Neural cell (in vitro differentiated cells): ENCODE results near the gene DPH3. TPM values are rescaled to one million over a fixed set of nuclear protein-coding genes. Genes with fewer than 3 reads are reported as not detected.

Experiments used
- H2AFZ ChIP-seq: fragments of 200-600, 300-800 bp; sonication (generic), shearing (Covaris generic); 2 replicates; pipeline ENCODE4 v1.6.0; 2014; ENCODE audit warnings: low read depth, mild to moderate bottlenecking, antibody characterized with exemption, low read length, moderate library complexity
- H3F3A ChIP-seq: fragments of 200-600 bp; shearing (Covaris generic); 2 replicates; pipeline ENCODE4 v1.6.1; 2016; ENCODE audit warnings: mild to moderate bottlenecking, moderate library complexity, mixed read lengths, antibody characterized with exemption, low read length; ENCODE audit not compliant: insufficient read depth, poor library complexity, severe bottlenecking
- H3K27ac ChIP-seq: fragments of 200-600, 300-800 bp; sonication (generic), shearing (Covaris generic); 2 replicates; pipeline ENCODE4 v1.5.1; 2014; ENCODE audit warnings: mild to moderate bottlenecking, low read length, moderate library complexity
- H3K27me3 ChIP-seq: fragments of 300-800, 200-600 bp; sonication (generic), shearing (Covaris generic); 2 replicates; pipeline ENCODE4 v1.6.0; 2014; ENCODE audit warnings: mild to moderate bottlenecking, low read depth, low read length, moderate library complexity; ENCODE audit not compliant: insufficient read depth
- H3K36me3 ChIP-seq: fragments of 300-800, 200-600 bp; sonication (generic), shearing (Covaris generic); 2 replicates; pipeline ENCODE4 v1.5.1; 2014; ENCODE audit warnings: mild to moderate bottlenecking, antibody characterized with exemption, low read length, moderate library complexity; ENCODE audit not compliant: insufficient read depth
- H3K4me2 ChIP-seq: fragments of 300-800, 200-600 bp; sonication (generic), shearing (Covaris generic); 2 replicates; pipeline ENCODE4 v1.6.0; 2014; ENCODE audit warnings: mild to moderate bottlenecking, low read length
- H3K4me3 ChIP-seq: fragments of 300-800, 200-600 bp; sonication (generic), shearing (Covaris generic); 2 replicates; pipeline ENCODE4 v1.5.1; 2014; ENCODE audit warnings: mild to moderate bottlenecking, low read length, moderate library complexity
- H3K79me2 ChIP-seq: fragments of 200-600 bp; shearing (Covaris generic); replicated peaks from 2 replicates; pipeline ENCODE4 v1.6.0; 2014; ENCODE audit warnings: mild to moderate bottlenecking, low read length, moderate library complexity; ENCODE audit not compliant: insufficient read depth
- H3K9ac ChIP-seq: fragments of 300-800, 200-600 bp; sonication (generic), shearing (Covaris generic); 2 replicates; pipeline ENCODE4 v1.6.1; 2016; ENCODE audit warnings: mild to moderate bottlenecking, low read length, mixed read lengths
- H3K9me2 ChIP-seq: fragments of 200-600 bp; shearing (Covaris generic); 2 replicates; pipeline ENCODE4 v1.6.1; 2016; ENCODE audit warnings: mild to moderate bottlenecking, low read length, mixed read lengths; ENCODE audit not compliant: insufficient read depth
- H3K9me3 ChIP-seq: fragments of 200-600, 300-800 bp; sonication (generic), shearing (Covaris generic); 2 replicates; pipeline ENCODE4 v1.6.1; 2016; ENCODE audit warnings: mild to moderate bottlenecking, mixed run types, low read length, moderate library complexity, mixed read lengths
- H4K20me1 ChIP-seq: fragments of 200-600 bp; shearing (Covaris generic); 2 replicates; pipeline ENCODE4 v1.6.1; 2016; ENCODE audit warnings: mild to moderate bottlenecking, mixed run types; ENCODE audit not compliant: insufficient read depth
- EP300 ChIP-seq: fragments of 450-650 bp; conservative IDR thresholded peaks from 2 replicates; pipeline ENCODE4 v1.6.1; 2014; ENCODE audit warnings: antibody characterized with exemption, mild to moderate bottlenecking, moderate library complexity; ENCODE audit not compliant: poor library complexity, severe bottlenecking
- EZH2 ChIP-seq: fragments of 200-600, 300-800 bp; shearing (Covaris generic), sonication (generic); IDR thresholded peaks from 2 replicates; pipeline ENCODE4 v1.6.1; 2014; ENCODE audit warnings: antibody characterized with exemption, low read length, borderline replicate concordance, mild to moderate bottlenecking; ENCODE audit not compliant: insufficient read depth, poor library complexity, severe bottlenecking
- MXI1 ChIP-seq: fragments of 450-650 bp; conservative IDR thresholded peaks from 2 replicates; pipeline ENCODE4 v1.6.1; 2014; ENCODE audit warnings: antibody characterized with exemption, mild to moderate bottlenecking; ENCODE audit not compliant: poor library complexity, severe bottlenecking
- POLR2AphosphoS5 ChIP-seq: IDR thresholded peaks from 2 replicates; pipeline ENCODE4 v1.6.1; 2012
- RAD21 ChIP-seq: fragments of 450-650 bp; conservative IDR thresholded peaks from 2 replicates; pipeline ENCODE4 v1.6.1; 2014; ENCODE audit warnings: antibody characterized with exemption, mild to moderate bottlenecking, moderate library complexity
- REST ChIP-seq: IDR thresholded peaks from 2 replicates; pipeline ENCODE4 v1.6.1; 2012; ENCODE audit warnings: borderline replicate concordance
- SMC3 ChIP-seq: fragments of 450-650 bp; conservative IDR thresholded peaks from 2 replicates; pipeline ENCODE4 v1.6.1; 2014; ENCODE audit warnings: antibody characterized with exemption, mild to moderate bottlenecking, moderate library complexity; ENCODE audit not compliant: poor library complexity
- TAF1 ChIP-seq: IDR thresholded peaks from 2 replicates; pipeline ENCODE4 v1.6.1; 2012; ENCODE audit warnings: low read depth
- polyA plus RNA-seq: library from polyadenylated mRNA; depleted of rRNA; stranded (reverse); fragments of >200 nt; gene quantifications from 2 replicates; pipeline ENCODE4 v1.2.3, GENCODE V29; 2014
- TF ChIP-seq, protein P1 (sequence below): fragments of 450-650 bp; IDR thresholded peaks from 2 replicates; pipeline ENCODE4 v1.5.1; 2014; ENCODE audit warnings: antibody characterized with exemption, mild to moderate bottlenecking, moderate library complexity; ENCODE audit not compliant: poor library complexity, severe bottlenecking

The DPH3 gene
- polyA plus RNA-seq, 1 donor from 2014 or later: 38.5 TPM

- Histone ChIP-seq H2AFZ (no peak overlapping the region), H3F3A (no peaks in the 10 kb centered on the region), H3K4me3 (no peak overlapping the region), H3K27ac (no peak overlapping the region), H3K79me2 (no peaks in the 10 kb centered on the region), H3K36me3 (no peaks in the 10 kb centered on the region), H4K20me1 (no peaks in the 10 kb centered on the region), H3K9me3 (no peaks in the 10 kb centered on the region), H3K9ac (no peak overlapping the region), H3K4me2 (no peak overlapping the region), H3K9me2 (no peaks in the 10 kb centered on the region), H3K27me3 (no peaks in the 10 kb centered on the region)
- TF ChIP-seq EZH2: no peak
- TF ChIP-seq MXI1: no peak
- no peak for TF ChIP-seq TAF1
- TF ChIP-seq SMC3: no peak
- no peak for TF ChIP-seq REST
- no peak for TF ChIP-seq POLR2AphosphoS5
- no peak for TF ChIP-seq EP300
- no peak for TF ChIP-seq RAD21
- TF ChIP-seq, protein P1, sequence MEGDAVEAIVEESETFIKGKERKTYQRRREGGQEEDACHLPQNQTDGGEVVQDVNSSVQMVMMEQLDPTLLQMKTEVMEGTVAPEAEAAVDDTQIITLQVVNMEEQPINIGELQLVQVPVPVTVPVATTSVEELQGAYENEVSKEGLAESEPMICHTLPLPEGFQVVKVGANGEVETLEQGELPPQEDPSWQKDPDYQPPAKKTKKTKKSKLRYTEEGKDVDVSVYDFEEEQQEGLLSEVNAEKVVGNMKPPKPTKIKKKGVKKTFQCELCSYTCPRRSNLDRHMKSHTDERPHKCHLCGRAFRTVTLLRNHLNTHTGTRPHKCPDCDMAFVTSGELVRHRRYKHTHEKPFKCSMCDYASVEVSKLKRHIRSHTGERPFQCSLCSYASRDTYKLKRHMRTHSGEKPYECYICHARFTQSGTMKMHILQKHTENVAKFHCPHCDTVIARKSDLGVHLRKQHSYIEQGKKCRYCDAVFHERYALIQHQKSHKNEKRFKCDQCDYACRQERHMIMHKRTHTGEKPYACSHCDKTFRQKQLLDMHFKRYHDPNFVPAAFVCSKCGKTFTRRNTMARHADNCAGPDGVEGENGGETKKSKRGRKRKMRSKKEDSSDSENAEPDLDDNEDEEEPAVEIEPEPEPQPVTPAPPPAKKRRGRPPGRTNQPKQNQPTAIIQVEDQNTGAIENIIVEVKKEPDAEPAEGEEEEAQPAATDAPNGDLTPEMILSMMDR: no peak
Measured at GRCh38 chr3:16219777-16220176, 45.0 kb downstream of the DPH3 start.

- no peaks in the 10 kb centered on the region for H4K20me1 ChIP-seq
- TF ChIP-seq RAD21 (no peak), POLR2AphosphoS5 (no peak), REST (no peak), EP300 (no peak), TAF1 (no peak), EZH2 (no peak), SMC3 (no peak), MXI1 (no peak)
- TF ChIP-seq, protein P1: no peak
- H3K27ac ChIP-seq: no peak overlapping the region
- no peak overlapping the region for H3K4me2 ChIP-seq
- no peak overlapping the region for H2AFZ ChIP-seq
- no peak overlapping the region for H3K4me3 ChIP-seq
- H3F3A ChIP-seq: no peaks in the 10 kb centered on the region
- no peak overlapping the region for H3K9ac ChIP-seq
- H3K27me3 ChIP-seq: no peaks in the 10 kb centered on the region
- H3K9me2 ChIP-seq: no peaks in the 10 kb centered on the region
- no peaks in the 10 kb centered on the region for H3K9me3 ChIP-seq
- no peaks in the 10 kb centered on the region for H3K79me2 ChIP-seq
- no peaks in the 10 kb centered on the region for H3K36me3 ChIP-seq
Measured at GRCh38 chr3:16216373-16216935, 48.3 kb downstream of the DPH3 start.
